HepG2 (cell line): ENCODE results near the gene PTGR1. TPM values are rescaled to one million over a fixed set of nuclear protein-coding genes. Genes with fewer than 3 reads are reported as not detected.

Experiments used
- CBX1 ChIP-seq: IDR thresholded peaks from one replicate; pipeline ENCODE4 v1.6.1; 2016; ENCODE audit warnings: antibody characterized with exemption, low read depth
- CHCHD3 ChIP-seq: sonication (generic); formaldehyde crosslinking; IDR thresholded peaks from 2 replicates; pipeline ENCODE4 v1.8.0; 2022; ENCODE audit warnings: mild to moderate bottlenecking, missing genetic modification reagents, moderate library complexity
- HNRNPK ChIP-seq: fragments of 200-400 bp; formaldehyde crosslinking; IDR thresholded peaks from 2 replicates; pipeline ENCODE4 v1.6.1; 2018; ENCODE audit warnings: low read length, low read depth, moderate library complexity, mild to moderate bottlenecking; ENCODE audit not compliant: poor library complexity, severe bottlenecking
- KDM2A ChIP-seq: sonication (generic); formaldehyde crosslinking; IDR thresholded peaks from 2 replicates; pipeline ENCODE4 v1.4.0; 2020; ENCODE audit warnings: low read depth, missing genetic modification reagents, borderline replicate concordance
- MEIS2 ChIP-seq: sonication (generic); formaldehyde crosslinking; IDR thresholded peaks from 2 replicates; pipeline ENCODE4 v1.9.0; 2021; ENCODE audit warnings: mild to moderate bottlenecking, missing genetic modification reagents
- SNAPC2 ChIP-seq: sonication (generic); formaldehyde crosslinking; IDR thresholded peaks from 2 replicates; pipeline ENCODE4 v1.8.1; 2022; ENCODE audit warnings: mild to moderate bottlenecking, missing genetic modification reagents
- SP2 ChIP-seq: sonication (generic); formaldehyde crosslinking; IDR thresholded peaks from 2 replicates; pipeline ENCODE4 v1.5.1; 2020; ENCODE audit warnings: mild to moderate bottlenecking, missing genetic modification reagents
- TBX3 ChIP-seq: fragments of 450-650 bp; IDR thresholded peaks from 2 replicates; pipeline ENCODE4 v1.6.1; 2017; ENCODE audit warnings: antibody characterized with exemption, mild to moderate bottlenecking, inconsistent platforms, borderline replicate concordance
- THYN1 ChIP-seq: sonication (generic); formaldehyde crosslinking; IDR thresholded peaks from 2 replicates; pipeline ENCODE4 v1.8.1; 2023; ENCODE audit warnings: low read depth, mild to moderate bottlenecking, moderate library complexity, missing genetic modification reagents, borderline replicate concordance
- ZBTB7B ChIP-seq: sonication (generic); formaldehyde crosslinking; IDR thresholded peaks from 2 replicates; pipeline ENCODE4 v1.4.0; 2020; ENCODE audit warnings: missing genetic modification reagents
- ZFY ChIP-seq: sonication (generic); formaldehyde crosslinking; IDR thresholded peaks from 2 replicates; pipeline ENCODE4 v1.4.0; 2020; ENCODE audit warnings: missing genetic modification reagents
- ZNF263 ChIP-seq: sonication (generic); formaldehyde crosslinking; IDR thresholded peaks from 2 replicates; pipeline ENCODE4 v1.4.0; 2020; ENCODE audit warnings: missing genetic modification reagents
- ZNF75D ChIP-seq: sonication (generic); formaldehyde crosslinking; IDR thresholded peaks from 2 replicates; pipeline ENCODE4 v1.8.1; 2023; ENCODE audit warnings: missing genetic modification reagents, mild to moderate bottlenecking, borderline replicate concordance
- ZNF766 ChIP-seq: sonication (generic); formaldehyde crosslinking; IDR thresholded peaks from 2 replicates; pipeline ENCODE4 v1.5.0; 2020; ENCODE audit warnings: missing genetic modification reagents, borderline replicate concordance
- polyA plus RNA-seq, 8 experiments: library from polyadenylated mRNA; depleted of rRNA in 3 of 8; stranded (reverse) in 7 of 8; unstranded in 1 of 8; fragments of >200 nt; fragmentation: Illumina TruSeq in 4 of 8; extraction: Trizol in 4 of 8; gene quantifications; 2 replicates each; pipeline versions ENCODE4 v1.2.1 to v1.2.3, GENCODE V29; 2011 to 2016; ENCODE audit warnings: low read depth in 4 of 8, missing spikeins in 1 of 8, mixed read lengths in 1 of 8; ENCODE audit not compliant: insufficient read depth in 1 of 8
- total RNA-seq, 5 experiments: library from RNA; depleted of rRNA; stranded (reverse); fragments of >200 nt; fragmentation: Illumina TruSeq; extraction: Trizol; gene quantifications; 2 replicates each; pipeline ENCODE4 v1.2.3, GENCODE V29; 2016; ENCODE audit warnings: low read depth in 1 of 5
- TF ChIP-seq, protein P1 (sequence below): sonication (generic); formaldehyde crosslinking; IDR thresholded peaks from 2 replicates; pipeline ENCODE4 v1.4.0; 2020; ENCODE audit warnings: low read depth, mild to moderate bottlenecking, missing genetic modification reagents
- TF ChIP-seq, protein P2 (sequence below): sonication (generic); formaldehyde crosslinking; IDR thresholded peaks from 2 replicates; pipeline ENCODE4 v1.4.0; 2020; ENCODE audit warnings: missing genetic modification reagents, borderline replicate concordance
- TF ChIP-seq, protein P3 (sequence below): sonication (generic); formaldehyde crosslinking; IDR thresholded peaks from 2 replicates; pipeline ENCODE4 v1.5.0; 2020; ENCODE audit warnings: missing genetic modification reagents, mild to moderate bottlenecking, borderline replicate concordance
- TF ChIP-seq, protein P4 (sequence below): sonication (generic); formaldehyde crosslinking; IDR thresholded peaks from 2 replicates; pipeline ENCODE4 v1.4.0; 2020; ENCODE audit warnings: missing genetic modification reagents, mild to moderate bottlenecking, borderline replicate concordance

PTGR1 gene
- total and polyA plus RNA-seq, 2 of the 13 experiments (the other 11 are each of a cell fraction or from before 2014, with no cell fraction given), result 6.0 to 15.8 TPM

DNA sequence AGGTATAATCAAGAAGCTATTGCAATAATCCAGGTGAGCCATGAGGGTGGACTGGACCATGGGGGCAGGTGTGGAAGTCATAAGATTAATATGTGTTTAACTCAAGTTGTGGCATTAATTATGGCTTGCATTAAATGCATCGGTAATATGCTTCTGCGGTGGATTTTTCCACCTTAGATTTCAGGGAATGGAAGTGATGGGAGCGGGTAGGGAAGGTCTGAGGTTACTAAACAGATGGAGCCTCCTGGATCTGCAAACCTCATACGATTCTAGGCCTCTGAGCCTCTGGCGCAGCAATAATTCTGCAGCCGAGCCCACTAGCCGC, 74.8 kb downstream of the PTGR1 start (continued):
- no peak for TF ChIP-seq CBX1
- TF ChIP-seq, protein P1, sequence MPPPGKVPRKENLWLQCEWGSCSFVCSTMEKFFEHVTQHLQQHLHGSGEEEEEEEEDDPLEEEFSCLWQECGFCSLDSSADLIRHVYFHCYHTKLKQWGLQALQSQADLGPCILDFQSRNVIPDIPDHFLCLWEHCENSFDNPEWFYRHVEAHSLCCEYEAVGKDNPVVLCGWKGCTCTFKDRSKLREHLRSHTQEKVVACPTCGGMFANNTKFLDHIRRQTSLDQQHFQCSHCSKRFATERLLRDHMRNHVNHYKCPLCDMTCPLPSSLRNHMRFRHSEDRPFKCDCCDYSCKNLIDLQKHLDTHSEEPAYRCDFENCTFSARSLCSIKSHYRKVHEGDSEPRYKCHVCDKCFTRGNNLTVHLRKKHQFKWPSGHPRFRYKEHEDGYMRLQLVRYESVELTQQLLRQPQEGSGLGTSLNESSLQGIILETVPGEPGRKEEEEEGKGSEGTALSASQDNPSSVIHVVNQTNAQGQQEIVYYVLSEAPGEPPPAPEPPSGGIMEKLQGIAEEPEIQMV (CRISPR knock-in tag), result no peak
- peak; percentile 64; the same call in 1 of the 2 replicates for TF ChIP-seq ZFY (CRISPR knock-in tag)
- TF ChIP-seq, protein P2, sequence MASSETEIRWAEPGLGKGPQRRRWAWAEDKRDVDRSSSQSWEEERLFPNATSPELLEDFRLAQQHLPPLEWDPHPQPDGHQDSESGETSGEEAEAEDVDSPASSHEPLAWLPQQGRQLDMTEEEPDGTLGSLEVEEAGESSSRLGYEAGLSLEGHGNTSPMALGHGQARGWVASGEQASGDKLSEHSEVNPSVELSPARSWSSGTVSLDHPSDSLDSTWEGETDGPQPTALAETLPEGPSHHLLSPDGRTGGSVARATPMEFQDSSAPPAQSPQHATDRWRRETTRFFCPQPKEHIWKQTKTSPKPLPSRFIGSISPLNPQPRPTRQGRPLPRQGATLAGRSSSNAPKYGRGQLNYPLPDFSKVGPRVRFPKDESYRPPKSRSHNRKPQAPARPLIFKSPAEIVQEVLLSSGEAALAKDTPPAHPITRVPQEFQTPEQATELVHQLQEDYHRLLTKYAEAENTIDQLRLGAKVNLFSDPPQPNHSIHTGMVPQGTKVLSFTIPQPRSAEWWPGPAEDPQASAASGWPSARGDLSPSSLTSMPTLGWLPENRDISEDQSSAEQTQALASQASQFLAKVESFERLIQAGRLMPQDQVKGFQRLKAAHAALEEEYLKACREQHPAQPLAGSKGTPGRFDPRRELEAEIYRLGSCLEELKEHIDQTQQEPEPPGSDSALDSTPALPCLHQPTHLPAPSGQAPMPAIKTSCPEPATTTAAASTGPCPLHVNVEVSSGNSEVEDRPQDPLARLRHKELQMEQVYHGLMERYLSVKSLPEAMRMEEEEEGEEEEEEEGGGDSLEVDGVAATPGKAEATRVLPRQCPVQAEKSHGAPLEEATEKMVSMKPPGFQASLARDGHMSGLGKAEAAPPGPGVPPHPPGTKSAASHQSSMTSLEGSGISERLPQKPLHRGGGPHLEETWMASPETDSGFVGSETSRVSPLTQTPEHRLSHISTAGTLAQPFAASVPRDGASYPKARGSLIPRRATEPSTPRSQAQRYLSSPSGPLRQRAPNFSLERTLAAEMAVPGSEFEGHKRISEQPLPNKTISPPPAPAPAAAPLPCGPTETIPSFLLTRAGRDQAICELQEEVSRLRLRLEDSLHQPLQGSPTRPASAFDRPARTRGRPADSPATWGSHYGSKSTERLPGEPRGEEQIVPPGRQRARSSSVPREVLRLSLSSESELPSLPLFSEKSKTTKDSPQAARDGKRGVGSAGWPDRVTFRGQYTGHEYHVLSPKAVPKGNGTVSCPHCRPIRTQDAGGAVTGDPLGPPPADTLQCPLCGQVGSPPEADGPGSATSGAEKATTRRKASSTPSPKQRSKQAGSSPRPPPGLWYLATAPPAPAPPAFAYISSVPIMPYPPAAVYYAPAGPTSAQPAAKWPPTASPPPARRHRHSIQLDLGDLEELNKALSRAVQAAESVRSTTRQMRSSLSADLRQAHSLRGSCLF (CRISPR knock-in tag), result no peak
- no peak for TF ChIP-seq TBX3
- TF ChIP-seq ZNF766 (CRISPR knock-in tag), result no peak
- TF ChIP-seq ZBTB7B, result no peak
- no peak for TF ChIP-seq ZNF263 (CRISPR knock-in tag)
- TF ChIP-seq, protein P3, sequence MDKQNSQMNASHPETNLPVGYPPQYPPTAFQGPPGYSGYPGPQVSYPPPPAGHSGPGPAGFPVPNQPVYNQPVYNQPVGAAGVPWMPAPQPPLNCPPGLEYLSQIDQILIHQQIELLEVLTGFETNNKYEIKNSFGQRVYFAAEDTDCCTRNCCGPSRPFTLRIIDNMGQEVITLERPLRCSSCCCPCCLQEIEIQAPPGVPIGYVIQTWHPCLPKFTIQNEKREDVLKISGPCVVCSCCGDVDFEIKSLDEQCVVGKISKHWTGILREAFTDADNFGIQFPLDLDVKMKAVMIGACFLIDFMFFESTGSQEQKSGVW (CRISPR knock-in tag), result no peak
- no peak for TF ChIP-seq MEIS2 (CRISPR knock-in tag)
- TF ChIP-seq KDM2A (CRISPR knock-in tag), result no peak
- no peak for TF ChIP-seq THYN1 (CRISPR knock-in tag)
- TF ChIP-seq CHCHD3, result no peak
- no peak for TF ChIP-seq SP2 (CRISPR knock-in tag)
- TF ChIP-seq ZNF75D (CRISPR knock-in tag), result no peak
- no peak for TF ChIP-seq HNRNPK
- TF ChIP-seq, protein P4, sequence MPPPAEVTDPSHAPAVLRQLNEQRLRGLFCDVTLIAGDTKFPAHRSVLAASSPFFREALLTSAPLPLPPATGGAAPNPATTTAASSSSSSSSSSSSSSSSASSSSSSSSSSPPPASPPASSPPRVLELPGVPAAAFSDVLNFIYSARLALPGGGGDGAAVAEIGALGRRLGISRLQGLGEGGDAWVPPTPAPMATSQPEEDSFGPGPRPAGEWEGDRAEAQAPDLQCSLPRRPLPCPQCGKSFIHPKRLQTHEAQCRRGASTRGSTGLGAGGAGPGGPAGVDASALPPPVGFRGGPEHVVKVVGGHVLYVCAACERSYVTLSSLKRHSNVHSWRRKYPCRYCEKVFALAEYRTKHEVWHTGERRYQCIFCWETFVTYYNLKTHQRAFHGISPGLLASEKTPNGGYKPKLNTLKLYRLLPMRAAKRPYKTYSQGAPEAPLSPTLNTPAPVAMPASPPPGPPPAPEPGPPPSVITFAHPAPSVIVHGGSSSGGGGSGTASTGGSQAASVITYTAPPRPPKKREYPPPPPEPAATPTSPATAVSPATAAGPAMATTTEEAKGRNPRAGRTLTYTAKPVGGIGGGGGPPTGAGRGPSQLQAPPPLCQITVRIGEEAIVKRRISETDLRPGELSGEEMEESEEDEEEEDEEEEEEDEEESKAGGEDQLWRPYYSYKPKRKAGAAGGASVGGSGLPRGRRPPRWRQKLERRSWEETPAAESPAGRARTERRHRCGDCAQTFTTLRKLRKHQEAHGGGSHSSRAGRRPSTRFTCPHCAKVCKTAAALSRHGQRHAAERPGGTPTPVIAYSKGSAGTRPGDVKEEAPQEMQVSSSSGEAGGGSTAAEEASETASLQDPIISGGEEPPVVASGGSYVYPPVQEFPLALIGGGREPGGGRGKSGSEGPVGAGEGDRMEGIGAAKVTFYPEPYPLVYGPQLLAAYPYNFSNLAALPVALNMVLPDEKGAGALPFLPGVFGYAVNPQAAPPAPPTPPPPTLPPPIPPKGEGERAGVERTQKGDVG (CRISPR knock-in tag), result no peak
- peak; percentile 74; the same call in 1 of the 2 replicates for TF ChIP-seq SNAPC2 (CRISPR knock-in tag)
